Osteocyte (in vitro differentiated cells): ENCODE results near the gene NAALADL2. TPM values are rescaled to one million over a fixed set of nuclear protein-coding genes. Genes with fewer than 3 reads are reported as not detected.

Source experiments
- DNase-seq: peaks from one replicate; pipeline ENCODE4 v3.0.0; 2021; ENCODE audit warnings: mixed read lengths; ENCODE audit not compliant: unreplicated experiment; ENCODE audit errors: extremely low spot score
- H3K27ac Mint-ChIP-seq: one replicate; pipeline ENCODE4 v1.8.0; 2021; ENCODE audit warnings: mild to moderate bottlenecking, mixed read lengths; ENCODE audit not compliant: unreplicated experiment
- H3K27me3 Mint-ChIP-seq: one replicate; pipeline ENCODE4 v1.8.0; 2021; ENCODE audit warnings: mixed read lengths; ENCODE audit not compliant: unreplicated experiment
- H3K36me3 Mint-ChIP-seq: one replicate; pipeline ENCODE4 v1.8.0; 2021; ENCODE audit warnings: mixed read lengths; ENCODE audit not compliant: unreplicated experiment
- H3K4me1 Mint-ChIP-seq: one replicate; pipeline ENCODE4 v1.8.0; 2021; ENCODE audit warnings: mixed read lengths; ENCODE audit not compliant: unreplicated experiment
- H3K4me3 Mint-ChIP-seq: one replicate; pipeline ENCODE4 v1.8.0; 2021; ENCODE audit warnings: mild to moderate bottlenecking, moderate library complexity, mixed read lengths; ENCODE audit not compliant: unreplicated experiment
- H3K9me3 Mint-ChIP-seq: one replicate; pipeline ENCODE4 v1.8.0; 2021; ENCODE audit warnings: mixed read lengths; ENCODE audit not compliant: unreplicated experiment
- total RNA-seq: library from RNA; stranded (reverse); gene quantifications from 2 replicates; pipeline ENCODE4 v1.2.1, GENCODE V29; 2021
- TF ChIP-seq, protein P1 (sequence below): fragments of 200-600 bp; sonication (generic); IDR thresholded peaks from 2 replicates; pipeline ENCODE4 v1.5.0; 2021; ENCODE audit warnings: antibody characterized with exemption, mild to moderate bottlenecking, moderate library complexity

The NAALADL2 gene
- total RNA-seq, 1 donor from 2014 or later, result 16.1 TPM

DNA sequence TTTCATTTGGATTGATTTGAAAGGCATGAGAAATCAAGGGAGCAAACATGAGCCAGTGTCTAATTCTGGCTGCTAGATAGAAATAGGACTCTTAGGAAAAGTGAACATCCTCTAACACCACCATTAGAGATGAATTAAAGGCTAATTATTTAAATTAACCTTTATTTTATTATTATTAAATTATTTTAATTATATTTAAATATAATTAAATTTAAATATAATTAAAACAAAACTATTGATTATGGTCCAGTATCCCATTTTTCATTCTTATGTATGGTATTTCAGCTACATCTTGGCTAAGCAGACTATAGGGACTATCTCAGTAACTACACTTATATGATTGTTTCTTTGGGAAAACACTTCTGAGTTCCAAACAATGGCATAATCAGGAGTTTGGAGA is 904.8 kb downstream of the NAALADL2 start:
- H3K27ac Mint-ChIP-seq, result no peak overlapping the region
- TF ChIP-seq, protein P1, sequence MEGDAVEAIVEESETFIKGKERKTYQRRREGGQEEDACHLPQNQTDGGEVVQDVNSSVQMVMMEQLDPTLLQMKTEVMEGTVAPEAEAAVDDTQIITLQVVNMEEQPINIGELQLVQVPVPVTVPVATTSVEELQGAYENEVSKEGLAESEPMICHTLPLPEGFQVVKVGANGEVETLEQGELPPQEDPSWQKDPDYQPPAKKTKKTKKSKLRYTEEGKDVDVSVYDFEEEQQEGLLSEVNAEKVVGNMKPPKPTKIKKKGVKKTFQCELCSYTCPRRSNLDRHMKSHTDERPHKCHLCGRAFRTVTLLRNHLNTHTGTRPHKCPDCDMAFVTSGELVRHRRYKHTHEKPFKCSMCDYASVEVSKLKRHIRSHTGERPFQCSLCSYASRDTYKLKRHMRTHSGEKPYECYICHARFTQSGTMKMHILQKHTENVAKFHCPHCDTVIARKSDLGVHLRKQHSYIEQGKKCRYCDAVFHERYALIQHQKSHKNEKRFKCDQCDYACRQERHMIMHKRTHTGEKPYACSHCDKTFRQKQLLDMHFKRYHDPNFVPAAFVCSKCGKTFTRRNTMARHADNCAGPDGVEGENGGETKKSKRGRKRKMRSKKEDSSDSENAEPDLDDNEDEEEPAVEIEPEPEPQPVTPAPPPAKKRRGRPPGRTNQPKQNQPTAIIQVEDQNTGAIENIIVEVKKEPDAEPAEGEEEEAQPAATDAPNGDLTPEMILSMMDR, result no peak
- H3K4me1 Mint-ChIP-seq, result peaks cover 4% of the 10 kb centered on the region
- no peak overlapping the region for H3K4me3 Mint-ChIP-seq
- no peaks in the 10 kb centered on the region for H3K9me3 Mint-ChIP-seq
- no peak for DNase-seq
- no peaks in the 10 kb centered on the region for H3K36me3 Mint-ChIP-seq
- no peaks in the 10 kb centered on the region for H3K27me3 Mint-ChIP-seq

GRCh38 chr3:175764722-175765121 is 905.6 kb downstream of the NAALADL2 start:
- Mint-ChIP-seq H3K9me3 (no peaks in the 10 kb centered on the region), H3K4me1 (peaks cover 4% of the 10 kb centered on the region), H3K27ac (no peak overlapping the region), H3K4me3 (no peak overlapping the region), H3K27me3 (no peaks in the 10 kb centered on the region), H3K36me3 (no peaks in the 10 kb centered on the region)
- TF ChIP-seq, protein P1, result no peak
- no peak for DNase-seq

DNA sequence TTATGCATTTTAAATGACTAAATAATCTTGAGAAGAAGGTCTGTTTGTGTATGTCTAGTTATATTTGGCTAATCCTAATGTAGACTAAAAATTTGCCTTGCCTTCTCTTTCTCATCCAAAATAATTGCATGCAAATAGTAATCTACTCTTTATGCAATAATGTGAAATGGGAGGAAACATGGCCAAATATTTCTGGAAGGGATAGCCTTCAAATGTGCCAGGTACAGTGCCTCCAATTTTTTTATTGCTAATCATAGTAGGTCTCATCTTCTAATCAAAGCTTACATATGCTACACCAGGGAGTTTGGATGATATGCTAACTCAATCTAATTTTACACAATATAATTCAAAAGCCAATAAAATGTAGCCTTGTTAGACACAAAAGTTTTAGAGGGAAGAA is 911.3 kb downstream of the NAALADL2 start:
- Mint-ChIP-seq H3K36me3 (peaks cover 1% of the 10 kb centered on the region), H3K9me3 (no peaks in the 10 kb centered on the region), H3K27ac (no peak overlapping the region), H3K4me3 (no peak overlapping the region), H3K27me3 (no peaks in the 10 kb centered on the region), H3K4me1 (peaks cover 16% of the 10 kb centered on the region)
- TF ChIP-seq, protein P1, result no peak
- no peak for DNase-seq

GRCh38 chr3:175777495-175777894 is 918.4 kb downstream of the NAALADL2 start:
- H3K27ac Mint-ChIP-seq, result no peak overlapping the region
- no peak overlapping the region for H3K4me3 Mint-ChIP-seq
- no peaks in the 10 kb centered on the region for H3K27me3 Mint-ChIP-seq

DNA sequence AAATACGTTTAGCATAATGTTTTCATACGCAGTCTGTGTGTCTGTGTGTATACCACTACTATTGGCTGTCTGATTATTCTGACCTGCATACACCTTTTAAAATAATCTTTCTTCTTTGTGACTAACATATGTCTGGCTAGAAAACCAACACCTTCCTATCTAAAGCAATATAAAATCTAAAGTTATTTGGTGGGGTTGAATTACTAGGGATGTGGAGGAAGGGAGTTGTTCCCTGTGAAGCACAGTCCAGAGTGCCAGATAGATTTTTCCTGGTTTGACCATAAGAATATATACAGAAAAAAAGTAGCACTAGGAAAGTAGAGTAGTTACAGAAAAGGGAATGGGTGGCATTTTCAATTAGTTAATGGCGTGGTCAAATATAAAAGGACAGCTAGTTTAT is 918.8 kb downstream of the NAALADL2 start:
- TF ChIP-seq, protein P1, result no peak
- no peaks in the 10 kb centered on the region for H3K36me3 Mint-ChIP-seq
- H3K4me3 Mint-ChIP-seq, result no peak overlapping the region
- H3K4me1 Mint-ChIP-seq, result no peaks in the 10 kb centered on the region
- H3K9me3 Mint-ChIP-seq, result no peaks in the 10 kb centered on the region
- no peak overlapping the region for H3K27ac Mint-ChIP-seq
- no peak for DNase-seq
- no peaks in the 10 kb centered on the region for H3K27me3 Mint-ChIP-seq

More at GRCh38 chr3:175777495-175777894, 918.4 kb downstream of the NAALADL2 start:
- peaks cover 1% of the 10 kb centered on the region for H3K36me3 Mint-ChIP-seq
- TF ChIP-seq, protein P1, result no peak
- H3K9me3 Mint-ChIP-seq, result no peaks in the 10 kb centered on the region
- no peak for DNase-seq
- H3K4me1 Mint-ChIP-seq, result no peaks in the 10 kb centered on the region
